ENCODE measurements around the gene TRMT1L. TPM values are rescaled to one million over a fixed set of nuclear protein-coding genes. Genes with fewer than 3 reads are reported as not detected.

Gene TRMT1L
- total RNA-seq, 1 donor from 2014 or later = 23.9 TPM

Other genes with a start within 250 kb of the TRMT1L start
- 129 TPM for gene NIBAN1, start 182.4 kb downstream of the TRMT1L start, total RNA-seq
- gene RNF2, start 111.4 kb downstream of the TRMT1L start, total RNA-seq = 15.7 TPM
- gene SWT1, start 214 bp upstream of the TRMT1L start, total RNA-seq = 5.6 TPM
- 85.7 TPM for gene IVNS1ABP, start 160.3 kb upstream of the TRMT1L start, total RNA-seq

Measured in mucosa of gallbladder (tissue), 1 donor.